NOMO-1 treated with dmso at 0.1 percent for 144 hours (cell line): Measurements from ENCODE around the gene TNIP2.

Source experiments
- DNase-seq: peaks from one replicate; lab custom pipeline; 2025; ENCODE audit not compliant: unreplicated experiment; lab: John Stamatoyannopoulos, UW

Gene TNIP2

GRCh38 chr4:2721586-2721985, 34.5 kb downstream of the TNIP2 start:
- no peak for DNase-seq

- no peak for DNase-seq
Measured at GRCh38 chr4:2716236-2716635, 39.9 kb downstream of the TNIP2 start.

DNA sequence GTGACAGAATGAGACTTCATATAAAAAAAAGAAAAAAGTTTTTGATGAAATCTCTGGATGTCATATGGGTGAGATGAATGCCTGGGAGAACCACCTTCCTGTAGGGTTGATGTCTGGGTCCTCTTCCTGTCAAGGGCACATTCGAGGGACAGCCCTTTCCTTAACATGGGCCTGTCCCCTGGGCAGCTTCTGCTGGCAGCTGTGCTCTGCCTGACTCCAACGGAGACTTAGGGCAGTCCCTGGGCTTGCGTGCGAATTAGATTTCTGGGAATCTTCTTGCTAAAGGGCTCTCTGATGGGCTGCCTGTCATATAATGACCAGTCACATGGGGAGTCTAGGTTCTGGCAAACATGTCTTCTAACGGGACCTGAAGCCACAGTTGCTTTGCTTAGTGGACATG, 40.7 kb downstream of the TNIP2 start:
- DNase-seq, result no peak

GRCh38 chr4:2714918-2715317, 41.2 kb downstream of the TNIP2 start:
- no peak for DNase-seq

DNA sequence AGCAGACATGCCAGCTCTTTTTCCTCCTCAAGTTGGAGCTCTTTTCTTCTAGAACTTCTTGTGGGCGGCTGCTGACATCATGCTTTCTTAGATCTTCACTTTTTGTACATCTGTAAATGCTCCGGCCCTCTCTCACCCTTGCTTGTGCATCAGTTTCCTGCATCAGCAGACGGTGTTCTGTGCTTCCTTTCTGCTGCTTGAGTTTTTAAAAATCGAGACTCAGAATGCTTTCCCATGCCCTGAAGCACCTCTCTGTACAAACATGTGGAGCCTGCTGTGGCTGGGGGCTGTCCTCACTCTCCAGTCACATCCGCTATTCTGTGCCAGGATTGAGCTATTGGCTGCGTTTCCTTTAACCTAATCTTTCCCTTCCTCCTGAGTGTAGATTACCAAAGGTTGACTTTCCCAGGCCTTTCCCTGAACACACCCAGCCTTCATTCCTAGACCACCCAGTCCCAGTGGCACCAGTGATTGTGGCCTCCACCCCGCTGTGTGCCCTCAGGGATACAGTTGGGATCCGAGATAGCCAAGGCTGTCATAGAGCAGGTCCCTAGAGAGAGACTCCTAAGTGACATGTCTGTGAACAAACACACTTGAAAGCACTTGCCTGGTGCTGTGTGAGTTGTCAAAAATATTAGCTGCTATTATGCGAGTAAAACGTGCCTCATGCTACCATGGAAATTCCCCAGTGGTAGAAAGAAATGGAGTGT, 41.9 kb downstream of the TNIP2 start:
- DNase-seq, result no peak

GRCh38 chr4:2713337-2713736, 42.8 kb downstream of the TNIP2 start:
- no peak for DNase-seq

- no peak for DNase-seq
Measured at GRCh38 chr4:2712261-2712842, 43.8 kb downstream of the TNIP2 start.

DNA sequence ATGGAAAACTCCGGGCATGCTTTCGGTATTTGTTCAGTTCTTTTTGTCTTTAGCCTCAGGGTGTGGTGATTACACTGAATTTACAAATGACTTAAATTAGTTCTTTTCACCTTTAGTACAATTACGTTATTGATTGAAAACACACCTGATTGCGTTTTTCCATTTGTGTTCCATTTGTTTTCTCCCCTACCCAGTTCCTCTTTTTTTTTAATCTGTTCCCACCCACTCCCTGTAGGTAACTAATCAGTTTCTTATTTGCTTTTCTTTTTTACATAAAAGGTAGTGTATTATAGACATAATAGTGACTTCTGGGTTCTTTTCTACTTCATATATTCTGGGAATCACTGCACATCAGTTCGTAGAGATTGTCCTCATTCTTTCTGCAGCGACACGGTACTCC, 53.4 kb downstream of the TNIP2 start:
- DNase-seq, result no peak

DNA sequence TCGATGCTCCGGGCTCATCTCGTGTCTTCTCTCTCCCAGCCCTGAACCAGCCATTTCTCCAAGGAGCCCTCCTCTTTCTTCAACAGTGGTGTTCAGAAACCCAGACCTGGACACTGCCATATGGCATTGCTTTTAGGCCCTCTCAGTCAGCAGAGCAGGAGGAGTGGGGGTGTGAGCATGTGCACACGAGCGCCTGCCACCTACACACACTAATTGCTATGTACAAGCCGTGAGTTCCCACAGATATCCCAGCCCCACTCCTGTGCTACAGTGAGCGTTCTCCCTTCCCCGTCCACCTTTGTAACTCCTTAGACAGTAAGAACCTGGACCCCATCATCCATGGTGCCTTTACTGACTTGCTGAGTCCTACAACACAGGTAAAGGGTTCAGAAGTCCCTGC, 53.8 kb downstream of the TNIP2 start:
- DNase-seq, result no peak

- no peak for DNase-seq
Measured at GRCh38 chr4:2700031-2700430, 56.1 kb downstream of the TNIP2 start.

- no peak for DNase-seq
Measured at GRCh38 chr4:2699534-2699933, 56.6 kb downstream of the TNIP2 start.

GRCh38 chr4:2698951-2699505, 57.1 kb downstream of the TNIP2 start:
- DNase-seq, result no peak

DNA sequence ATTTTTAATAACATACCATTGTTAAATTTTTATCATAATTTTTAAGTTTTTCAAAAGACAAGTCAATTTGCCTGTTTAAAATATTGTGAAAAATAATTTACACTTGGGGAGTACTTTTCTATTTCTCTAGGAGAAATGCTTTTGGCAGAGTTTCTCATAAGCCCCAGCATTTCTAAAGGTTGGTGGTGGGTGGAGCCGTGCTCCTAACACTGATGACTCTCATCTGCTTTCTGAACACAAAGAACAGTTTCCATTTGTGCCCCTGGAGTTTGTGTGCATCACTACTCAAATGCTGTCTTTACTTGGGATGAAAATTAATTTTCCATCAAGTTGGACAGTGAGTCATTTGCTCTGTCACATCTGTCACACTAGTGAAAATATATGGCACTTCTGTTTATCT, 57.6 kb downstream of the TNIP2 start:
- DNase-seq, result no peak

DNA sequence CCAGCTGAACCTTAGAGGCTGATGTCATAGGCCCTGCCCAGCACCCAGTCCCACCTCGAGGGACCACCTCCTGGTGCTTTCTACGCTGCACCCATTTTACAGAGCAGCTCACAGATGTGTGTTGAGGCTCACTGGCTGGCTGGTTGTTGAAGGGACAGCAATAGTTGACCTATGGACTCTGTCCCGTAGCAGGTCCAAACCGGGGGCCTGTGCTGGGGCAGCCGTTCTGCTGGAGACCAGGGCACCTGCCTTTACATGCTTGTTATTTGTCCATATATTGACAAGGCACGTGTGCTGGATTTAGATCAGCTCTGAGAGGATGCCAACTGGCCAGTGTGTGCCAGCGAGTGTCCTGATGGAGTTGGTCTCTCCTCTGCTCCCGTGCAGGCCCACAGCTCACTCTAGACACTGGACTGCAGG, 58.1 kb downstream of the TNIP2 start:
- no peak for DNase-seq

GRCh38 chr4:2696423-2696822, 59.7 kb downstream of the TNIP2 start:
- peak; percentile 50 for DNase-seq

GRCh38 chr4:2695346-2696060, 60.6 kb downstream of the TNIP2 start:
- no peak for DNase-seq

- no peak for DNase-seq
Measured at GRCh38 chr4:2694691-2695090, 61.4 kb downstream of the TNIP2 start.

DNA sequence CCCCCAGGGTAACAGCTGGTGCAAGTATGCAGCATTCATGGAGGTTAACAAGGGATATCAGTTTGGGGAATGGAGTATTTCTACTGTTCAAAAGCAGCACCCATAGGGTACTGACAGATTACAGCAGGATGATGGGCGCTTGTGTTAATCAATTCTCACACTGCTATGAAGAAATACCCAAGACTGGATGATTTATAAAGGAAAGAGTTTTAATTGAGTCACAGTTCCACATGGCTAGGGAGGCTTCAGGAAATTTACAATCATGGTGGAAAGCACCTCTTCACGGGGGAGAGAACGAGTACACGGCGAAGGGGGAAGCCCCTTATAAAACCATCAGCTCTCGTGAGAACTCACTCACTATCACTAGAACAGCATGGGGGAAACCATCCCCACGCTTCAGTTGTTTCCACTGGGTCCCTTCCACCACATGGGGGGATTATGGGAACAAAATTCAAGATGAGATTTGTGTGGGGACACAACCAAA, 64.1 kb downstream of the TNIP2 start:
- DNase-seq, result no peak
